Embryonic facial prominence (tissue), 1 donor: Measurements from ENCODE around the gene PRG3.

ENCODE experiments used
- DNase-seq: peaks from one replicate; pipeline ENCODE4 v3.0.0-alpha.2; 2016; ENCODE audit errors: extremely low spot score

PRG3 gene, protein sequence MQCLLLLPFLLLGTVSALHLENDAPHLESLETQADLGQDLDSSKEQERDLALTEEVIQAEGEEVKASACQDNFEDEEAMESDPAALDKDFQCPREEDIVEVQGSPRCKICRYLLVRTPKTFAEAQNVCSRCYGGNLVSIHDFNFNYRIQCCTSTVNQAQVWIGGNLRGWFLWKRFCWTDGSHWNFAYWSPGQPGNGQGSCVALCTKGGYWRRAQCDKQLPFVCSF

DNA sequence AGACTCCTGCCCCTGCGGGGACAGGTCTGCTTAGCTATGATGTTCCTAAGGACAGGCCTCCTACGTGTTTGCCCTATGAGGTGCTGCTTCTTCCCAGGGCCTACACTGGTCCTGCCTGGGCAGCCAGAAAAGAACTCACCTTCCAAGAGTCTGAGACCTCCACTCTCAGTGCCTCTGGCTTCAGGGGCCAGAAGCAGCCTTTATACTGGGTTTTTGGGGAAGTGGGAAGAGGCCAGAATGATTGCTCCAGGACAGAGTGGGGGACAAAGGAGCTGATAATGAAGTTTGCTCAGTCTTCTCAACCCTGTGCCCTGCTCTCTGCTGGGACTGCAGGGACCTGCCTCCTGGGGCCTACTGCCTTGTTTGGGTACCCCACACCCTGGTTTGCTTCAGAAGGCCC is at the start of gene PRG3:
PRG3 (minus strand) TSS at position 176 of the 400 bp plus-strand sequence. CDS start 442 bp downstream, outside the sequence.
- DNase-seq, result no peak

DNA sequence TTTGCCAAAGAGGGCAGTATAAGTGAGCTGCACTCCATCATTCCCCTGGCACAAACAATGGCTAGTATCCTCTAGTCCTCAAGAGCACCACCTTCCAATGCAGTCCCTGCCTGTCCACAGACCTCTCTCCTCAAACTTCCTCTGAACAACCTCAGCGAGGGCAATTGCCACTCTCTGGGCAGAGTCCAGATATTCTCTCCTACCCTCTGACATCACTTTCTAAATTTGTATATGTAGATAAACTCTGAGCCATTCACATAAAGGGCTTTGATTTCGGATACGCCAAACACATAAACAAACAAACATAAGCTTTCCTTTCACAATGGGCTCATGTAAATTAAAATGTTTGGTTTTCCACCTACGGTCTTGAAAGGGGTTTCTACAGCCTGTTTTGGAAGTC is 49.0 kb upstream of the PRG3 start:
- no peak for DNase-seq

DNA sequence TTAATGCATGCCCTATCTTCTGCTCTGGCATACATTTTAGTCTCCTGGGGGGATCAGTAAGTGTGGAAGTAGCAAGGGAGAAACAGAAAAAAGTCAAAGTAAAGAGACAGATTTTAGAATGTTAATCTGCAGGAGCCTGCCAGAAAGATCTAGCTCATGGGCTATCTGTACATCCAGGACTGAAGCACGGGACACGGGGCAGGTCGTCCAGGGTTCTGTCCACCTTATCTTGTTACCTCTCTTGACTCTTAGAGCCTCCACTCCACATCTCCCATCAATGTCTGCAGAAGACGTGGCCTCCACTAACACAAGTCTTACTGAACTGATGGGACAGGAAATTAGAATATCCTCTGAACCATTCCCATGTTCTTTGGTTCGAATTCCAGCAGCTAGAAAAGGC is 47.7 kb upstream of the PRG3 start:
- DNase-seq, result no peak

DNA sequence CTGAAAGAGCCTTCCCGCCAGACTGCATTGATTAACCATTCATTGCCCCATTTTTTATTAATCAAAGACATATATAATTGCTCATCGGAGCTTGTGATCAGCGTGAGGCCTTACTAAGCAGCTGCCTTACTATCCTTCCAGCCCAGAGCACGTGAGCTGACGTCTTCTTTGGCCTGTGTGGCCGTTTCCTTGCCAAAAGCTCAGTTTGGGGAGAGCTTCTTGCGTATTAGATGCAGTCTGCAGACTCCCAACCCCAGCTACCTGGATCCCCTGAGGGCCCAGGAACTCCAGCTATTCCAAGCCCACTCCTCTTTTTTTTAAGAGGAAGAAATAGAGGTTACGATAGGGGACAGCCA is 46.8 kb upstream of the PRG3 start:
- no peak for DNase-seq

DNA sequence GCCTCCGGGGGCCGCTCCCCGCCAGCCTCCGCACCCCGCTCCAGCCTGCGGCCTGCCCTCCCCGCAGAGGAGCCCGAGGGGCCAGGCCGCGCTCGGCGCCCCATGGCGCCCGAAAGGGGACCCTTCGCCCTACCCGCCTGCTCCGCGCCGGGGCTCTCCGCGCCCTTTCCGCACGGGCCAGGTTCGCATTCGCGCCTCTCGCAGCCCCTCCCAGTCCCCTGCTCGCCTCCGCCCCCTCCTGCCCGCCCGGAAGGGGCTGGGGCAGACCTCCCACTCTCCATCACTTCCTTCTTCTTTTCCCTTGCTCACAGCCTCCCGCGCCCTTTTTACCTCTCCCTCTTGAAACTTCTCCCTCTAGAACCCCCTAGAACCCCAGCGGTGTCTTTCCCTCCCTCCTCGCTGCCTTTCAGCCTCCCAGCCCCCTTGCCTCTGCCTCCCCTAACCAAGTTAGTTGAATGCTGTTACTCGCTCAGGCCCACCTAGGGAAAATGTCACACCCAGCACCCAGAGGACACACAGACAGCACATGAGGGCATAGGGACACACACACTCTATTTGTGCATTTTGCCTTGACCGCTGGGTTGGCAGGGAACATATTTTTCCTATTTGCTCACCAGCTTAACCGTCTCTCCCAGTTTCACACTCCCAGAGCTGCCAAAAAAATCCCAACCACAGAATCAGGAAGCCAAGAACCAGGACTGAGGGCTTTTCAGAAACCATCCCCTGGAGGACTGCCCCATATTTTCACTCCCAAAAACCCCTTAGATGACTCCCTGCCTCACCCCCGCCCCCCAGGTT is 46.2 kb upstream of the PRG3 start, which contains the start of gene SLC43A3:
SLC43A3 (minus strand) TSS at position 193 of the 798 bp plus-strand sequence. CDS start 949 bp downstream, outside the sequence.
- DNase-seq, result peak; percentile 59

DNA sequence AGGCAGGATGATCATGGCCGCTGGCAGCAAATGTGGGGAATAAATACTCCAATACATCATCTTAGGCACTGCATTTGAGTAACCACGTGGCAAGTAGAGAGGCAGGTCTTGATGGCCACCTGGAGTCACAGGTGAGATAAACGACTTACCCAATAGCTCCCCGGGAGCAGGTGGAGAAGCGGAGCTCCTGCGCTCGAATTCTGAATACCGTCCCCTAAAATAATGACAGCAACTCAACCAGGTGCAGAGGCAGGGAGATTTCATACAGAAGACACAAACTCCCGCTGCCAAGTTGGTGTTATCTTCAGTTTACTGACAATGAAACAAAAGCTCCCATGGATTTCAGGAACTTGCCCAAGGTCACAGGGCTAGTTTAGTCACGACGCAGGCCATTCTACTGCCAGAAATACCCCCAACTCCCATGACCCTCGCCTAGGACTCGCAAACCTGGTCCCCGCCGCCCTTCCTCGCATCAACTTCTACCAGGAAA is 45.5 kb upstream of the PRG3 start:
- DNase-seq, result no peak

DNA sequence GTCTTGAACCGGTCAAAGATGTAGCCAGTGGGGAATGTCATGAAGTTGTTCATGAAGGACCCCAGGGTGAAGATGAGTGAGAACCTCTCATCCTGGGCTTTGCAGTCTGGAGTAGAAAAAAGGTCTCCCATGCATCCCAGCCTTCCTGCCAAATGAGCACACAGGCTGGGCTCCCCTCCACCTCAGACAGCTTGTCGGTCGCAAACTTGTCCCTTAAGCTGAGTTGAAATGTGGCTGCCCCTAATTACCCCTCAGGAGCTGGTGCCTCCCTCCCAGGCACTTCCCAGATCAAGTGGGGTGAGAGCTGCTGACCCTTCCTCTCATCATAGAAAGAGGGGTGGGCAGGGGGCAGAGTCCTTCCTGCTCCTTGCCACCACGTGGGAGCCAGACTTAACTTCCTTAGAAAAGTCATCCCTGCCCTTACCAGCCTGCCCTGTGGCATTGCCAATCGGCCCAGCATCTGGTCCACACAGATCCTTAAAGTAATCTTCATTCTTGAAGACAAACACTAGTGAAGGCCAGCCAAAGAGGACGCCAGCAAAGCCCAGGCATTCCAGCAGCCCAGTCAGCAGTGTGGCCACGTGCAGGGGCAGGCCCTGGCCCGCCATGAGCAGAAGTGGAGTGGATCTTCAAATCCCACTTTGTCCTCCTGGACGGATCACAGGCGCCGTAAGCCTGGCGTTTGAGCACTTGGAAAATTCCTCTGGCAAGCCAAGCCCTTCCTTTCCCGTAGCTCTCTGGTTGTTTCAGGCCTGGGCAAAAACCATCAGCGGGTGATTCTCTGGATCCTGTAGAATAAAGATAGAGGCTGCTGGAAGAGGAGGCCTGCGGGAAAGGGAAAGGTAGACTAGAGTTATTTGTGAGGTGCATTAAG is 44.9 kb upstream of the PRG3 start:
- DNase-seq, result no peak

DNA sequence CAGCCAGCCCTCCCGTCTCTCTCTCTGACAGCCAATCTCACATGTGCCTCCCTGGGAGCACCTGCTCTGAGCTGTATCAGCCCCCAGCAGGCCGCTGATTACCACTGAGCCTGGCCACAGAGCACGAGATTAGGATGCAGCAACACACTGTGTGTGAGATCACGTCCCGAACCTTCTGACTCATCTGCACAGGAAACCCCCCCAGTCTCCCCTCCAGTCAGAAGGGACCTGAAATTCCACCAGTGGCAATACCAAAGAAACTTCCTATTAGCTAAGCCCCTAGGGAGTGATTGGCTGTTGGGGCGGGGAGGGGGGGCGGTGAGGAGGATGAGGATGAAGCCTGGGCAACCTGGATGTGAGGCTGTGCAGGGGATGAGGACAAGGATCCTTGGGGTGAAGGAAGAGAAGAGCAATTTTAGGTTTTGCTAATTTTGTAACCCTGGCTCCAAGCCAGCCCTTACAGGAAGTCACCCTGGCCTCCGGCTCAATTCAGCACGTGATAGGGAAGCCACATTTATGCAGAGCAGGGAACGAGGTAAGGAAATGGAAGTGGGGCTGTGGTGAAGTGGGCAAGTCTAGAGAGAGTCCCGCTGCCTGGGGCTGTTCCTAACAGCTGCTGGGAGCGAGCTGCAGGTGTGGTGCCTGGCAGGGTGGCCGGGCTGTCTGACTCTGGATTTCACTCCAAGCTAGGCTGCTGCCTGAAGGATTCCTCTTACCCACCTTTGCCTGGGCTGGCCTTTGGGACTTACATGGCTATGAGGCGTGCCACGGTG is 44.0 kb upstream of the PRG3 start:
- DNase-seq, result no peak

DNA sequence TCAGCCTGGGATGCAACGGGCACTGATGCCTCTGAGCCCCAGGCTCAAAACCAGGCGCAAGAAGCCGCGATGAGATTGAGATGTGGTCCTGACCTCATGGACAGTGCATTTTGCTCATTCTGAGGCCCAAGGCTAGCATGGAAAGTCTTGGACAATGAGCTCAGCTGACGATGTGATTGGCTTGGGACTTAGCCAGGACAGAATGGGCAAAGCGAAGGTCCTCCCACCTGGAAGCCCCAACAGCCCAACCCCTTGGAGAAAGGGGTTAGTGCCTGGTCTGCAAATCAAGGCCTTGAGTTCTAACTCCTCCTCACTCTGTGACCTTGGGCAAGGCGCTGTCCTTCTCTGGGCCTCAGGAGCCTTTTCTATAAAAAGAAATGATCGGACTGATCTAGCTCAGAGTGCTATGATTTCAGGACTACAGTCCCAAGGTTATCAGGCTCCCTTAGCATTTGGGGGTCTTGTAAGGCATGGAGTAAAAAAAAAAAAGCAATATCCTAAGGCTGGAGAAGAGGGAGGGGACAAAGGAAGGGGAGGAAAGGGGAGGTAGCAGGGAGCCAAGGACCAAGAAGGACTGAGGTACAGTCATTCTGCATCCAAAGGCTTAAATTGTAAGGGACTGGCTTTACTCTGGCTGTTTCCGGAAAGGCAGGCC is 43.3 kb upstream of the PRG3 start:
- DNase-seq, result no peak

DNA sequence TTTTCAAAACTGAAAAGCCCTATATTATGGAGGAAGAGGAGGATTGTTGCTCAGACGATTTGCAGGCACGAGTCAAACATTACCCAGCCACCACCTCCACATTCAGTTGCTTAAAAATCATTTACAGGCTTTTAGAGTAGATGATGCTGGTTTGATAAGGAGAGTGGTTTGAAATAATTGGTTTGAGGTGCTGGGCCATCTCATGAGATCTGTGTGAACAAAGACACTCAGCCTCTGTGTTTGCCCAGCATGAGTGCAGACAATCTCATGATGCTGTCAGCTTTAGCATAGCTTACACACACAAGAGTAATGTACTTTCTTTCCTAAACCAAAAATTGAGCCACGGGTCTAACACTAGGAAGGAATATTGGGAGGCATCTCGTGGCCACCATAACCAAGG is 41.7 kb upstream of the PRG3 start:
- no peak for DNase-seq

DNA sequence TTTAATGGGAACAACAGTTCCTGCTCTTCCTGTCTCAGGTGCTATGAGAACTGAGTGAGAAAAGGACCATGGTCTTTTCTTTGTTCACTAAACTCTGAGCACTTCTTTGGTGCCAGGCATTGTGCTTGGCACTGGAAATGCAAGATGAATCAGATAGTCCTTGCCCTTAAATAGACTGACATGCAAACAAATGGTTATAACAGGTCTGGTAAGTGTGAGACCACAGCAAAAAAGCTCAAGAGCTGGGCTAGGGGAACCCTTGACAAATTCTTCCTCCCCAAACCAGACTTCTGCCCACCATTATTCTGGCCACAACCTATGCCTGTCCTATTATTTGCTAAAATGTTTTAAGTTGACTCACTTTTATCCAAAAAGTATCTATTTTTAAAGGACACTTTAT is 40.9 kb upstream of the PRG3 start:
- DNase-seq, result no peak

DNA sequence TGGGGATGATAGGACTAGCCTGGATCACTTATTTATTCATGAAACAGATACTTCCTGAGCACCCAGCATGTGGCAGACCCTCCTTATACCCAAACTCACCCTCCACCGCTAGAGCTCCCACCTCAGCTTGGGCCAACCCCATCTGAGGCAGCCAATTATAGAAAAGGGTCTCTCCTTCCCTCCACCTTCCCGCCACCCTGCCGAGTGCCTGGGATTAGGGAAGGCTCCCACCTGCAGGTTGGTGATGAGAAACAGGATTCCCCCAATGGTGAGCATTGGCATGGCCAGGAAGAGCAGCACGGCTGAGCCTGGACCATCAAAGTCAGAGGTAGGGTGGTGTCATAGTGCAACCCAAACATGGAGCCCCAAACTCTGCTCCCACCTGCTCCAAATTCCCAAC is 40.1 kb upstream of the PRG3 start:
- no peak for DNase-seq

DNA sequence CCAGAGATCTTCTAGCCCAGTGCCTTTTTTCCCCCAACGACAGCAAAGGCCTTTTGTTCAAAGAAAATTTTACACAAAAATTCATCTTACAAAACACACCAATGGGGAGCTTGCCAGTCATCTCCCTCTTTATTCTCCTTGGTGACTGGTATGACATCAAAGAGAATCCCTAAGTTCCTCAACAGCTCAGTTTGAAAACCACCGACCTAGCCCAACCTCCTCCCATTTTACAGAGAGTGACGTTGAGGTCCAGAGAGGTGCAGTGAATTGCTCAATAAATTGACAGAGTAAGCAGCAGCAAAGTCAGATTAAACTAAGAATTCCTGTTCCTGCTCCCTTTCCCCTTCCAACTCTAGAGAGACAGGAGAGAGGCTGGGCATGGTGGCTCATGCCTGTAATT is 38.2 kb upstream of the PRG3 start:
- DNase-seq, result no peak

DNA sequence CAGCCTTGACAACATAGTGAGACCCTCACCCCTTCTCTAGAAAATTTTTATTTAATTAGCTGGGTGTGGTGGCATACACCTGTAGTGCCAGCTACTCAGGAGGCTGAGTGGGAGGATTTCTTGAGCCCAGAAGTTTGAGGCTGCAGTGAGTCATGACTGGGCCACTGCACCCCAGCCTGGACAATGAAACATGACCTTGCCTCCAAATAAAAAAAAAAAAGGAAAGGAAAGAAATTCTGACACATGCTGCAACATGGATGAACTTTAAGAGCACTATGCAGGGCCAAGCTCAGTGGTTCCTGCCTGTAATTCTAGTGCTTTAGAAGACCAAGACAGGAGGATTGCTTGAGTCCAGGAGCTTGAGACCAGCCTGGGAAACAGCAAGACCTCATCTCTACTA is 37.2 kb upstream of the PRG3 start:
- no peak for DNase-seq

DNA sequence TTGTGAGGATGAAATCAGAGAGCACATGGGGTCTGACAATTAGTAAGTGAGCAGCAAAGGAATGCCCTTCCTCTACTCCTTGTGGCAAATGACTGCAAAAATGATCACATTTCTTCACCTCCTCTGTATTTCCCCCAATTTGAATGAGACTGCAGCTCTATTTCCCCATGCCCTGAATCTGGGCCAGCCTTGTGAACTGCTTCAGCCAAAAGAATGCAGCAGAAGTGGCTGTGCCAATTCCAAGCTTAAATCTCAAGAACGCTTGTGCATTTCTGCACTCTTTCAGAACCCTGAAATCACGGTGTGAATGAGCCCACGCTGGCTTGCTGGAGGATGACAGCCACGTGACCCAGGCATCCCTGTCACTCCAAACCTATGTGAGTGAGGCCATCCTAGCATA is 36.1 kb upstream of the PRG3 start:
- DNase-seq, result no peak

DNA sequence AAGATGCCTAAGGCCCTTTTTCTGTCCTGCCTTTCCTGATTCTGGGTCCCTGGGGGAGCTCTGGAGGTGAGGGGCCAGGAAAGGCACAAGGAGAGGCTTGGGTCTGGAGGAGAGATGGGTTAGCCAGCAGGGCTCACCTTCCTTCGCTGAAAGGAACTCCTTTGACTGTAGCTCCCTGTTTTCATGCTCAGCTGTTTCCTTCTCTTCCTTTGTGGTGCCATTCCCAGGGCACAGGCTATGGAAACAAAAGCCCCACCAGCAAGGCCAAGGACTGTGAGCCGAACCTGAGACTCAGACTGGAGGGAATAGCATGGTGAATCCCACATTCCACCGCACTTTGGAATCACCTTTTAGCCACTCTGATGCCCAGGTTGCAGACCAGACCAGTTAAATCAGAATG is 35.5 kb upstream of the PRG3 start:
- DNase-seq, result no peak

DNA sequence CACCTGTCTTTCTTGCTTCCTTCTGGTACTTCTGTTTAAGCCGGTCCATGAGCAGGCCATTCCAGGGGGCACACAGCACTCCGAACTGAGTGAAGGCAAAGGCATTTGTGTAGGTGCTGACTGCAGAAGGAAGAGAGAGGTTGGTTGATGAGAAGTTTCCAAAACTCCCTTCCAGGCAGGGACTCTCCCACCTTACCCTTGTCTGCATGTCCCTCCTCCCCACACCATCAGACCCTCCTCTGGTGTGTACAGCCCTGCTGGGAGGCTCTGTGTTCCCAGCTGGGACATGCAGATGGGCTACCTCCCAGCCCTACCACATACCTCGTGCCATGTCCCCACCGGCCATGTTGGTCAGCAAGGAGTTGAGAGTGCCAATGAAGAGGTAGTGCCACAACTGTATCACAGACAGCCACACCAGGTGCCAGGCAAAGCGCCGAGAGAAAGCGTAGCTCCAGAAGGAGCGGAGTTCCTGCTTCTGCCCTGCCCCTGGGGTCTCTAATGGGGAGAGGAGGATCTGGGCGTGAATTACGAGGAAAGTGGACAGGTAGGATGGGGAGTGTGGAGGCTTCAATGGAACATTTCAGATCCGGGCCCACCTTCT is 33.8 kb upstream of the PRG3 start:
- no peak for DNase-seq

DNA sequence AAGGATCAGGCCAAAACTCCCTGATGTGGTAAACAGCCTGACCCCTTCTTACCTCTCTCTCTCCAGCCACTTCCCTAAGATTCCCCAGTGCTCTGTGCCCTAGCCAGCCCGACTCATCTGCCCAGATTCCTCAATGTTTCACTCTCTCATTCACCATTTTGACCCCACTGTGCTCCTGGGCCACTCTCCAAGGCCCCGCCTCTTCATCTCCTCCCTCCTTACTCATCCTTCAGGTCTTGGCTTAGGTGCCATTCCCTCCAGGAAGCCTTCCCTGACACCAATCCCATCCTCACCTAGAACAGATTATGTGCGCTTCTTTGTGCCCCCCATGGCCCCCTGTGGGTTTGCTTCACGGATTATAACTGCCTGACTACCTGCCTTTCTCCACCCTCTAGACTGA is 32.7 kb upstream of the PRG3 start:
- DNase-seq, result no peak

DNA sequence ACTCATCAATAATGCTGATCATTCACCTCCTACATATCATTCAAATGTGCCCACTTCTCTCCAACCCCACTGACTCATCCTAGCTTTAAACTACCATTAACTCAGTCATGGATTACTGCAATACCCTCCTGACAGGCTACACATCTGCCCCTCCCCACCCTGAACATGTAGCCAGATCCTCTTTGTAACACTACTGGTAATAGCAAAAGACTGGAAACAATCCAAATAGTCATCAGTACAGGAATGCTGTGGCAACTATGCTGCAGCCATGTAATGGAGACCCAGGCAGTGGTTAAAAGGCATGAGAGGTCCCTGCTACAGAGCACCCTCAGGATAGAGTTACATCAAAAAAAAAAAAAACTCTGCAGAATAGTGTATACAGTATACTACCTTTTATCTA is 29.3 kb upstream of the PRG3 start:
- no peak for DNase-seq

DNA sequence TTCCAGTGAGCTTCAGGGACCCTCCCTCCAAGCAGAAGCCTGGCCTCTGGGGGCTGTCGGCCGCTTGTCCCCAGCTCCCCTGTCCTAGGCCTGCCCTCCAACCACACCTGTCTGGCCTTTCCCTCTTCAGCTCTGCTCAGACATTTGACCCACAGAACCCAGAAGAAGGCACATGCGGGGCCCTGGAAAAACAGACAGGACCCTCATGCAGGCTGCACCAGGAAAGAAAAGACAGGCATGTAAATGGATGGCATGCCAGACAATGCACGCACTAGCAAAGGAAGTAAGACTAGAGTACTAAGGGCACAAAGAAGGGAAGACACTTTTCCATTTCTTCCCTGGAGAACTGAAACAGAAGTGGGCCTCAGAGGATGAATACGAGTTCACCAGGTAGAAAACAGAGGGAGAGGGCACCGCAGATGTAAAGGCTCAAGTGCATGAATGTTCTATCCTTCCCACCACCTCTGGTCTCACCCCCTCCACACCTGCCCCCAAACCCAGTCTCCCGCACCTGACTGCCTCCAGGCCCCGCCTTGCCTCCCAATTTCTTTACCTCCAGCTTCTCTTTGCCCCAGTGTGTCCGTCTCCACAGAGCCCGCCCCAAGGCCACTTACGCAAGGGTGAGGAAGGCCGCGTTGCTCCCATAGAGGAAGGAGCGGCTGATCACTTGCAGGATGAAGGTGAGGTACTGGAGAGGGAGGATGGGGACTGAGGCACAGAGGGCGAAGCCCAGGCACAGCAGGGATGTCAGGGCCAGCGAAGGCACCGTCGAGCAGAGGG is 28.6 kb upstream of the PRG3 start:
- no peak for DNase-seq
